Superior temporal gyrus (tissue), 1 donor: ENCODE data around the gene RAI14.
A peak's percentile ranks its signal among the peaks of the same experiment; 100 is the strongest.
"Not testable (repeated sequence)": the region's sequence is repeated elsewhere in the genome, so short reads cannot be mapped to it uniquely, and the experiment has no call there.

Experiments
- DNase-seq: peaks from one replicate; pipeline ENCODE4 v3.0.0-alpha.2; 2016; ENCODE audit errors: extremely low spot score

Gene RAI14

GRCh38 chr5:34770486-34770885, 114.4 kb downstream of the RAI14 start:
- DNase-seq = no peak

GRCh38 chr5:34771076-34771475, 114.9 kb downstream of the RAI14 start:
- DNase-seq = no peak

- DNase-seq = no peak
Measured at GRCh38 chr5:34772267-34773098, 116.4 kb downstream of the RAI14 start.

- no peak for DNase-seq
Measured at GRCh38 chr5:34774139-34774538, 118.0 kb downstream of the RAI14 start.

DNA sequence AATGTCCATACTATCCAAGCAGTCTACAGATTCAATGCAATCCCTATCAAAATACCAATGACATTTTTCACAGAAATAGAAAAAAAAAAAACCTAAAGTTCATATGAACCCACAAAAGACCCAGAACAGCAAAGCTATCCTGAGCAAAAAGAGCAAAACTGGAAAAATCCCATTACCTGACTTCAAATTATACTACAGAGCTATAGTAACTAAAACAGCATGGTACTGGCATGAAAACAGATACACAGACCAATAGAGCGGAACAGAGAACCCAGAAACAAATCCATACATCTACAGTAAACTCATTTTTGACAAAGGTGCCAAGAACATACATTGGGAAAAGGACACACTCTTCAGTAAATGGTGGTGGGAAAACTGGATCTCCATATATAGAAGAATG, 118.5 kb downstream of the RAI14 start:
- DNase-seq = not testable (repeated sequence)

DNA sequence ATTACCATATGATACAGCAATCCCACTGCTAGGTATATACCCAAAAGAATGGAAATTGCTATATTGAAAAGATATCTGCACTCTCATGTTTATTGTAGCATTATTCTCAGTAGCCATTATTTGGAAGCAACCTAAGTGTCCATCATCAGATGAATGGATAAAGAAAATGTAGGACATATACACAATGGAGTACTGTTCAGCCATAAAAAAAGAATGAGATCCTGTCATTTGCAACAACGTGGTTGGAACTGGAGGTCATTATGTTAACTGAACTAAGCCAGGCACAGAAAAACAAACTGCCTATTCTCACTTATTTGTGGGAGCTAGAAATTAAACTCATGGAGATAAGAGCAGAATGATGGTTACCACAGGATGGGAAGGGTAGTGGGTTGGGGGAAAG, 119.8 kb downstream of the RAI14 start:
- peak; percentile 69 for DNase-seq

GRCh38 chr5:34778091-34778850, 122.1 kb downstream of the RAI14 start:
- no peak for DNase-seq

GRCh38 chr5:34783892-34784291, 127.8 kb downstream of the RAI14 start:
- not testable (repeated sequence) for DNase-seq

GRCh38 chr5:34787035-34787434, 130.9 kb downstream of the RAI14 start:
- DNase-seq = no peak

DNA sequence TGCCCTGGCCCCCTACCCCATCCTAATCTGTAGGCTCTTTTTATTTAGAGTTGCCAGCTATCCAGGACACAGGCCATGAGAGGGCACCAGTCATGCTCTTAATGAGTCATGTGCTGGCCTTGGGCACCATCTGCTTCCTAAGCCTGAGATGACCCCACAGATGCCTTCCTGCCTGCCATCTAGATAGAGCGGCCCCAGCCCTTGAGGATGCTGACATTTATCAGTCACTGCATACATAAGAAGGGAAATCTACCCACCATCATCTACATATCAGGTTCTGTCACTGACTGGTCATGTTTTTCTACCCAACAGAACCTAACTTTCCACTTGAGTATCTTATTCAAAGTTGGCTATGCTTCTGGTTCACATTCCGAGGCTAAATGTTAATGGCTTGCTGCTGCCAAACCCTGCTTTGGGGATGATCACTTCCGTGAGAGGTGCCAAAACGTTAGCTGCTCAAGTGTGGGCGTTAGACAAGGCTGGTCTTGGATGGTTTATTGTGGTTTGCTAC, 132.9 kb downstream of the RAI14 start:
- no peak for DNase-seq

- no peak for DNase-seq
Measured at GRCh38 chr5:34789639-34790038, 133.5 kb downstream of the RAI14 start.

DNA sequence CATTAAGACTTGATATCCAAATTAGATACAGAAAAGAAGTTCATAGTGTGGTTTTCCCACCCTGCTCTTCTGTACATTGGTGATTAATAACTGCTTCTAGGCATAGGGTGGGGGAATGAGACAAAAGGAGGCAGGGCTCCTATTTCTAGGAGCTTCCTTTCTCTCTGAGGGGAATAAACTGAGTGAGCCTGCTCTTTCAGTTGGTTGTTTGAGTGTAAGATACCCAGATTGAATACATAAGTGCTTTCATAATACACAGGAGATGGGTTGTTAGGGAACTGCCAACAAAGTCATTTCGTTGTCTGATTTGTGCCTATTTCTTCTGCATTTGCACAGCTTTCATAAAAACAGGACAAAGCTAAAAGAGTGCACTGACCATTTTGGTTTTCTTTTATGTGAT, 133.9 kb downstream of the RAI14 start:
- DNase-seq = no peak

GRCh38 chr5:34791761-34792244, 135.7 kb downstream of the RAI14 start:
- no peak for DNase-seq

GRCh38 chr5:34802834-34803563, 146.9 kb downstream of the RAI14 start:
- no peak for DNase-seq

DNA sequence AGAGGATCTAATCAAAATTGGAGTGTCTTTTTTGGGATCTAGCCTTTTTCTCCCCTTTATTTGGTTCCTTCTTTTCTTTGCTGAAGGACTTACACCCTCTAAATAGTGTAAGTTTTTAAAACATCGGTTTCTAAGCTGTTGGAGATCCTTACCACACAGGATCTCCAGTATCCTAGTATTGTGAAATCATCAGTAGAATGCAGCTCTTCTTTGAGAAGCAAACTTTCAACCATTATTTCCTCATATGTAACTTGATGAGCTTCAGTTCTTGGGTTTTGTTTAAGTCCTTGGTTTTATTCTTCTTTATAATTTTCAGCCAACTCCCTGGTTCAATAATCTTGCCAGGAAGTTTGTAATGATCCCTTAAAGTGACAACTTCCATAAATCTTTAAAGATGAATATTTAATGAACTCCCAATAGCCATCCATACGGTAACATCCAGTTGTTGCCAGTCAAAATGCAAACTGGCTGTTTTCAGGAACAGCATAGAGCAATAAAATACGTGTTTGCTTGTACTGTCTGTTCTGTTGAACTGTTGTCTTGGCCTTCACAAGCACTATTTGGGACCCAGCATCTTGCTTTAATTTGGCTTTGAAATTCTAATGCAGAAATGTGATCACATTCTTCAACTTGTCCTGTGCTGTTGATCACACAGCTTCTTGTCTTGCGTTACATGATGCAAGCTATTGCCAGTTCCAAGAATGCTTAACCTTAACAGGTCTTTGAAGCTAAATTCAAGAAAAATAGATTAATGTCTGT, 148.0 kb downstream of the RAI14 start:
- no peak for DNase-seq

GRCh38 chr5:34804913-34805312, 148.8 kb downstream of the RAI14 start:
- no peak for DNase-seq

DNA sequence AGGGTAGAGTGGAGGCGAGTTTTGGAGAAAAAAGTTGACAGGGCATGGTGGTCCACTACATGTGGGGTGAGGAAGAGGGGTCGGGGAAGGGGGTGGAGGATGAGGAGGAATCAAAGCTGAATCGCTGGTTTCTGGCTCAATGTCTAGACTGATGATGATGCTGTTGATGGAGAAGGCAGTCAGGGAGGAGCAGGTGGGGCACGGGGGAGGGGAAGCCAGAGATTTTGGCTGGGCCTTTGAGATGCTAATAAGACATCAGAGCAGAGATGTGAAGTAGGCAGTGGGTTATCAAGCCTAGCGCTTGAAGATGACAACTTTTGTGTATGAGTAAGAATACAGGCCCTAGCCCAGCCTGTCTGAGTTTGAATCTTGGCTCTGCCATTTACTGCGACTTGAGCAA, 150.4 kb downstream of the RAI14 start:
- DNase-seq = no peak

DNA sequence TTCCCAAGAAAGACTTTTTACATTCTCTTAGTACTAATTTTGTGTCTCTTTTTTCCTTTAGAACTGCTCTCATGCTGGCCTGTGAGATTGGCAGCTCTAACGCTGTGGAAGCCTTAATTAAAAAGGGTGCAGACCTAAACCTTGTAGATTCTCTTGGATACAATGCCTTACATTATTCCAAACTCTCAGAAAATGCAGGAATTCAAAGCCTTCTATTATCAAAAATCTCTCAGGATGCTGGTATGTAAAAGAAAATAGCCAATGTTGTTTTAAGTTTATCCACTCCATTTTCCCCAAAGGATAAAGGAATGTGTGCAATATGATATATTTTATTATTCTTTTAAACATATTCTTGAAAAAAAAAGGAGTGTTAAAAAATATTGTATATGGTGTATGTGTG, 155.6 kb downstream of the RAI14 start:
- DNase-seq = no peak

DNA sequence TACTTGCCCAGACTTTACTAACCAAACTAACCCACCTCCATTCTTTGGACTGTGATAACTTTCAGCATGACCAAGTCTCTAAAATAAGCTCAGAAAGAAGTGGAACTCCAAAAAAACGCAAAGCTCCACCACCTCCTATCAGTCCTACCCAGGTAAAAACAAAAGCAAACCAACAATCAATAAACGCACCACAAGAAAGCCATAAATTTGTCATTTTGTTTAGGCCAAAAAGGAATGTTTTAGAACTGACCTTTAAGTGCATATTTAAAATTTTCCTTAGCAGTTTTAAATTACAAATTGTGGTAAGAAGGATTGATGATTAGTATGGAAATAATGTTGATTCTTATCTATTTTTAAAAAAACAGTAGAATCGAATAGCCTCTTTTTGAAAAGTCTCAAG, 157.4 kb downstream of the RAI14 start:
- DNase-seq = no peak

GRCh38 chr5:34817558-34818351, 161.6 kb downstream of the RAI14 start:
- DNase-seq = no peak
